ENCODE results near the gene PDE3A.

- TF ChIP-seq CTCF (IDR thresholded peaks at IDR 0.05) (no peak), POLR2AphosphoS5 (IDR thresholded peaks at IDR 0.05) (no peak), EP300 (IDR thresholded peaks at IDR 0.05; ENCODE audit: low read depth) (no peak), POLR2A (IDR thresholded peaks at IDR 0.05) (no peak)
Observed at GRCh38 chr12:20458011-20458410, 89.7 kb downstream of the PDE3A start.

Measured in transverse colon (tissue), 4 donors.